K562 (cell line): ENCODE results near the gene FEV. TPM values are rescaled to one million over a fixed set of nuclear protein-coding genes. Genes with fewer than 3 reads are reported as not detected.

Experiments
- ATAC-seq: fragments of 200-7000 bp; cut with Tn5 transposase; 3 replicates; pipeline ENCODE4 v1.9.1; 2020; ENCODE audit warnings: moderate library complexity
- BruUV-seq: library from RNA; stranded (reverse); fragments of 400-500 nt; replicated peaks from 2 replicates; lab custom pipeline; 2021; lab: Mats Ljungman, UMichigan
- CTCF ChIA-PET: fragments of 300-600 bp; formaldehyde crosslinking; extraction: SDS; loops from one replicate; lab custom pipeline; 2021; ENCODE audit warnings: low intra/inter-chr PET ratio; lab: Yijun Ruan, JAX
- POLR2A ChIA-PET: fragments of 300-600, 350-650 bp; sonication (Branson Sonifier 250); formaldehyde crosslinking; extraction: SDS; loops from one replicate; lab custom pipeline; 2021; ENCODE audit warnings: antibody characterized with exemption, inconsistent platforms; lab: Yijun Ruan, JAX
- DNase-seq, 4 experiments: peaks; one replicate each; pipeline versions ENCODE4 v3.0.0 to v3.0.0-alpha.2; 2011 to 2018; ENCODE audit warnings: low spot score in 3 of 4, mixed read lengths in 3 of 4; ENCODE audit errors: extremely low read depth in 1 of 4
- FAIRE-seq: peaks from 2 replicates; lab custom pipeline; 2011; peaks lifted over from hg19 to GRCh38; lab: Jason Lieb, UNC
- H2AFZ ChIP-seq: 2 replicates; pipeline ENCODE4 v1.6.0; 2011; ENCODE audit warnings: low read depth, low read length, control low read depth, inconsistent platforms
- H3K27ac ChIP-seq: fragments of 200-600 bp; 3 replicates; pipeline ENCODE4 v1.8.0; 2011; ENCODE audit warnings: low read depth, mild to moderate bottlenecking, control low read depth, inconsistent platforms, low read length, moderate library complexity, mixed read lengths; ENCODE audit errors: extremely low read depth
- H3K27me3 ChIP-seq, 2 experiments: fragments of 300-600 bp in 1 of 2; 2 replicates in 1 of 2; 3 replicates in 1 of 2; pipeline versions ENCODE4 v1.6.0 to v1.8.0; 2011; ENCODE audit warnings: inconsistent platforms in 2 of 2, low read length in 2 of 2, mild to moderate bottlenecking in 1 of 2, mixed read lengths in 1 of 2, moderate library complexity in 1 of 2; ENCODE audit not compliant: control insufficient read depth in 2 of 2, insufficient read depth in 2 of 2
- H3K36me3 ChIP-seq: fragments of 300-600 bp; 3 replicates; pipeline ENCODE4 v1.8.0; 2011; ENCODE audit warnings: mild to moderate bottlenecking, low read length, inconsistent platforms; ENCODE audit not compliant: control insufficient read depth, insufficient read depth
- H3K4me1 ChIP-seq, 2 experiments: fragments of 200-600 bp in 1 of 2; replicated peaks in 1 of 2; 2 replicates in 1 of 2; 3 replicates in 1 of 2; pipeline versions ENCODE4 v1.5.1 to v1.8.0; 2011; ENCODE audit warnings: inconsistent platforms in 2 of 2, low read length in 2 of 2, mild to moderate bottlenecking in 1 of 2, mixed read lengths in 1 of 2, moderate library complexity in 1 of 2; ENCODE audit not compliant: control insufficient read depth in 2 of 2, insufficient read depth in 2 of 2
- H3K4me2 ChIP-seq: 2 replicates; pipeline ENCODE4 v1.6.1; 2011; ENCODE audit warnings: low read length, control low read depth, inconsistent platforms, mixed read lengths; ENCODE audit not compliant: insufficient read depth
- H3K4me3 ChIP-seq: fragments of 200-600 bp; sonication (generic), shearing (Covaris generic); 2 replicates; pipeline ENCODE4 v1.5.1; 2016; ENCODE audit warnings: control low read depth, inconsistent platforms
- H3K79me2 ChIP-seq: fragments of 200-600 bp; 3 replicates; pipeline ENCODE4 v1.8.0; 2011; ENCODE audit warnings: low read length, inconsistent platforms; ENCODE audit not compliant: control insufficient read depth, insufficient read depth
- H3K9ac ChIP-seq, 2 experiments: 2 replicates each; pipeline versions ENCODE4 v1.6.0 to v1.6.1; 2011; ENCODE audit warnings: low read depth in 2 of 2, low read length in 2 of 2, control low read depth in 1 of 2, inconsistent platforms in 1 of 2, mild to moderate bottlenecking in 1 of 2, mixed read lengths in 1 of 2; ENCODE audit not compliant: insufficient read depth in 1 of 2
- H3K9me1 ChIP-seq: one replicate; pipeline ENCODE4 v1.6.0; 2011; ENCODE audit warnings: inconsistent platforms, mild to moderate bottlenecking, low read length, moderate library complexity; ENCODE audit not compliant: control insufficient read depth, insufficient read depth
- H3K9me3 ChIP-seq: replicated peaks from 2 replicates; pipeline ENCODE4 v1.5.1; 2011; ENCODE audit warnings: low read depth, low read length, inconsistent platforms; ENCODE audit not compliant: control insufficient read depth, insufficient read depth
- H4K20me1 ChIP-seq: replicated peaks from 2 replicates; pipeline ENCODE4 v1.6.1; 2011; ENCODE audit warnings: low read length, inconsistent platforms, mixed read lengths; ENCODE audit not compliant: control insufficient read depth, insufficient read depth
- ATF1 ChIP-seq, 2 experiments: fragments of 450-650 bp in 1 of 2; IDR thresholded peaks; 2 replicates each; pipeline ENCODE4 v1.6.1; 2016; ENCODE audit warnings: missing compliant biosample characterization in 1 of 2, missing genetic modification characterization in 1 of 2
- CREB1 ChIP-seq, 2 experiments: sonication (generic) in 1 of 2; formaldehyde crosslinking in 1 of 2; IDR thresholded peaks; 2 replicates each; pipeline versions ENCODE4 v1.6.1 to v1.8.0; 2012 to 2022; ENCODE audit warnings: inconsistent platforms in 1 of 2, mild to moderate bottlenecking in 1 of 2, missing genetic modification reagents in 1 of 2, moderate library complexity in 1 of 2
- CREM ChIP-seq: IDR thresholded peaks from 2 replicates; pipeline ENCODE4 v1.6.1; 2014; ENCODE audit warnings: antibody characterized with exemption, low read depth
- CXXC5 ChIP-seq: fragments of 250-450 bp; sonication (Bioruptor Pico); IDR thresholded peaks from 2 replicates; pipeline ENCODE4 v1.8.0; 2022; ENCODE audit warnings: inconsistent platforms, mild to moderate bottlenecking, moderate library complexity
- FOS ChIP-seq: IDR thresholded peaks from 3 replicates; pipeline ENCODE4 v1.6.1; 2011; ENCODE audit not compliant: insufficient read length; ENCODE audit errors: extremely low read depth
- HMGN3 ChIP-seq: IDR thresholded peaks from 2 replicates; pipeline ENCODE4 v1.6.1; 2011; ENCODE audit warnings: borderline replicate concordance, low read depth, mild to moderate bottlenecking, mixed read lengths, low read length; ENCODE audit not compliant: insufficient read length; ENCODE audit errors: extremely low read depth
- NFYB ChIP-seq: IDR thresholded peaks from 2 replicates; pipeline ENCODE4 v1.6.1; 2011; ENCODE audit warnings: mild to moderate bottlenecking, moderate library complexity; ENCODE audit not compliant: insufficient read length; ENCODE audit errors: extremely low read depth
- NRF1 ChIP-seq, 2 experiments: fragments of 450-650 bp; IDR thresholded peaks in 1 of 2; conservative IDR thresholded peaks in 1 of 2; 2 replicates each; pipeline ENCODE4 v1.6.1; 2014; ENCODE audit warnings: mild to moderate bottlenecking in 2 of 2
- PTRF ChIP-seq: fragments of 450-650 bp; IDR thresholded peaks from 2 replicates; pipeline ENCODE4 v1.6.1; 2016; ENCODE audit warnings: mild to moderate bottlenecking, missing genetic modification characterization, missing compliant biosample characterization
- WGBS: fragments of 100-300 bp; shearing (Covaris generic); methylation state at CpG from one replicate; pipeline ENCODE4 v1.1.6; 2016; ENCODE audit warnings: low coverage, mixed read lengths; ENCODE audit not compliant: insufficient coverage; ENCODE audit errors: missing lambda C conversion rate; 5-methylcytosine and 5-hydroxymethylcytosine counted together
- in situ Hi-C: fragments of 300-500 bp; cut with MboI; formaldehyde crosslinking; loops from 4 replicates; pipeline ENCODE4 v1.15.0; 2018; ENCODE audit warnings: inconsistent platforms, mixed read lengths
- intact Hi-C: fragments of 100-400 bp; cut with micrococcal nuclease; formaldehyde crosslinking; loops from 2 replicates; pipeline ENCODE4 v1.14.2; 2022
- polyA plus RNA-seq, 8 experiments: library from polyadenylated mRNA; depleted of rRNA in 4 of 8; stranded (reverse) in 5 of 8; unstranded in 3 of 8; fragments of >200 nt; fragmentation: Nextera tagmentation in 2 of 8; fragmentation: Illumina TruSeq in 1 of 8; extraction: Ambion mirVana in 2 of 8; extraction: Trizol in 1 of 8; gene quantifications; 2 replicates each; pipeline versions ENCODE4 v1.2.1 to v1.2.3, GENCODE V29; 2011 to 2014; ENCODE audit warnings: inconsistent platforms in 1 of 8, missing spikeins in 1 of 8
- total RNA-seq, 7 experiments: library from RNA; depleted of rRNA in 6 of 7; stranded (reverse); fragments of >200 nt in 6 of 7; fragmentation: Illumina TruSeq in 2 of 7; extraction: Trizol in 2 of 7; gene quantifications; 2 replicates each; pipeline versions ENCODE4 v1.2.1 to v1.2.3, GENCODE V29; 2011 to 2021; ENCODE audit warnings: low replicate concordance in 1 of 7
- TF ChIP-seq, protein P1 (sequence below): fragments of 250-450 bp; sonication (Bioruptor Pico); IDR thresholded peaks from 2 replicates; pipeline ENCODE4 v1.9.0; 2021; ENCODE audit warnings: mild to moderate bottlenecking
- TF ChIP-seq, protein P2 (sequence below): sonication (generic); formaldehyde crosslinking; IDR thresholded peaks from 2 replicates; pipeline ENCODE4 v1.8.0; 2022; ENCODE audit warnings: missing genetic modification reagents, mild to moderate bottlenecking, moderate library complexity, borderline replicate concordance

FEV gene
- total and polyA plus RNA-seq, 9 of the 15 experiments (the other 6 are each of a cell fraction or from before 2014, with no cell fraction given), result 0.08 to 1.6 (median 0.62) TPM; not detected in 1

DNA sequence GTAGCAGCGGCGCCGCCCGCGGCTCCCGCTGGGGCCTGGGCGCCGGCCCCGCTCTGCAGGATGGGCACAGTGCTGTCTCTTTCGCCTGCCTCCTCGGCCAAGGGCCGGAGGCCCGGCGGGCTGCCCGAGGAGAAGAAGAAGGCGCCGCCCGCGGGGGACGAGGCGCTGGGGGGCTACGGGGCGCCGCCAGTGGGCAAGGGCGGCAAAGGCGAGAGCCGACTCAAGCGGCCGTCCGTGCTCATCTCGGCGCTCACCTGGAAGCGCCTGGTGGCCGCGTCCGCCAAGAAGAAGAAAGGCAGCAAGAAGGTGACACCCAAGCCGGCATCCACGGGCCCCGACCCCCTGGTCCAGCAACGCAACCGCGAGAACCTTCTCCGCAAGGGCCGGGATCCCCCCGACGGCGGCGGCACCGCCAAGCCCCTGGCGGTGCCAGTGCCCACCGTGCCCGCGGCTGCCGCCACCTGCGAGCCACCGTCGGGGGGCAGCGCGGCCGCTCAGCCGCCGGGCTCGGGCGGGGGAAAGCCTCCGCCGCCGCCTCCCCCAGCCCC lies 25.1 kb downstream of the FEV start:
- Histone ChIP-seq H3K4me3 (peak overlapping the region; percentile 38), H3K4me1 (peaks cover 11 to 31% of the 10 kb centered on the region in 2 experiments; a peak in 4 of 5 replicates), H3K4me2 (no peak overlapping the region), H2AFZ (peak overlapping the region; percentile 51; the same call in 1 of the 2 replicates), H3K36me3 (no peaks in the 10 kb centered on the region), H3K9ac (peak overlapping the region in 1 of 2 experiments; percentile 64; a peak in 2 of 4 replicates), H4K20me1 (no peaks in the 10 kb centered on the region), H3K9me1 (no peaks in the 10 kb centered on the region), H3K27me3 (peaks cover 7 to 29% of the 10 kb centered on the region in 2 experiments; a peak in 4 of 5 replicates), H3K9me3 (no peaks in the 10 kb centered on the region), H3K27ac (no peak overlapping the region), H3K79me2 (no peaks in the 10 kb centered on the region)
- in situ Hi-C loops, result no loop called here
- ChIA-PET POLR2A (interaction anchor here (0.6 kb wide), 1 partner anchor 15 kb away, joined by 3 read pairs; no protein-coding TSS in a partner anchor), CTCF (no interaction called here)
- intact Hi-C loops, result loop anchor here (5.0 kb wide), 1 partner anchor 53 kb away; no protein-coding TSS in a partner anchor
- FAIRE-seq, result no peak
- no TSS peak for BruUV-seq
- WGBS, result 5% methylated on average over 8 of the region's 67 CpGs
- no peak for ATAC-seq
- TF ChIP-seq, protein P1, sequence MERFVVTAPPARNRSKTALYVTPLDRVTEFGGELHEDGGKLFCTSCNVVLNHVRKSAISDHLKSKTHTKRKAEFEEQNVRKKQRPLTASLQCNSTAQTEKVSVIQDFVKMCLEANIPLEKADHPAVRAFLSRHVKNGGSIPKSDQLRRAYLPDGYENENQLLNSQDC (CRISPR knock-in tag), result no peak
- TF ChIP-seq NRF1 (conservative IDR thresholded peaks at IDR 0.05 in 1 of 2, IDR thresholded peaks at IDR 0.05 in 1 of 2), result peak; percentile 6 to 7; a peak in 2 of 4 replicates
- DNase-seq, result no peak

DNA sequence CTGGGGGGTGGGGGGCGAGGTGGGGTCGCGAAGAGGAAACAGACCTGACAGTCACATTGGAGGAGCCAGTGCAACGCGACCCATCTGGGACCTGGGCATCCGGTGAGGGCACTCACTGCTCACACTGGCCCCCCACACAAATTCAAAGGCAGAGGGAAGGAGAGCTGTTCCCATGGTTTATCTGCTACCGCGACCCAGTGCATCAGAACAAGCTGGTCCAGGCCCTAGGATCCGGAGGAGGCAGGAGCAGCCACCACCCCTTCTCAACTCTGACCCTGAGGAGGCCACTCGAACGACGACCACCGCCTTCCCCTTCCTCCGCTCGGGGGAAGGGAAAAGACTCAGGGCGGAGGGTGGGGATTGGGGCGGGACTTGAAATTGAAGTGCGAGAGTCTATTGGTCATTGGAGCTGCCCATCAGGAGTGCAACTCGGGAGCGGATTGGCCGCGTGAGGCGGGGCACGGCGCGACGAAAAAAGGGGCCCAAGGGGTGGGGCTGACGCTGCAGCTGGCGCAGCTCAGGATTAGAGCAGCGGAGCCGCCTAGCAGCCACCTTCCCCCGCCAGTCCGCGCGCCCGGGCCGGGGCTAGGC lies 25.7 kb downstream of the FEV start, which contains the start of gene CDK5R2:
TSS of gene CDK5R2 (plus strand) at position 526 of the 591 bp plus-strand sequence. CDS start 155 bp downstream, outside the sequence.
- FAIRE-seq (peak; percentile 35), ATAC-seq (peak; percentile 96), DNase-seq (peak; percentile 87 to 99 (median 98))
- Histone ChIP-seq H3K27me3 (peaks cover 7 to 29% of the 10 kb centered on the region in 2 experiments; a peak in 4 of 5 replicates), H3K9me1 (no peaks in the 10 kb centered on the region), H3K4me2 (peak within 1 kb of the TSS; percentile 60), H2AFZ (peak within 1 kb of the TSS; percentile 79), H3K4me1 (peaks cover 9 to 31% of the 10 kb centered on the region in 2 experiments; a peak in 4 of 5 replicates), H3K27ac (no peak within 1 kb of the TSS), H3K4me3 (peak within 1 kb of the TSS; percentile 38), H3K79me2 (no peaks in the 10 kb centered on the region), H4K20me1 (no peaks in the 10 kb centered on the region), H3K36me3 (no peaks in the 10 kb centered on the region), H3K9ac (peak within 1 kb of the TSS in 1 of 2 experiments; percentile 64; a peak in 2 of 4 replicates), H3K9me3 (no peaks in the 10 kb centered on the region)
- intact Hi-C loops, result no loop called here
- 8% methylated on average over 8 of the region's 37 CpGs for WGBS
- CTCF ChIA-PET, result no interaction called here
- POLR2A ChIA-PET, result interaction anchor here (0.6 kb wide), 1 partner anchor 14 kb away, joined by 3 read pairs; no protein-coding TSS in a partner anchor
- in situ Hi-C loops, result no loop called here
- no TSS peak for BruUV-seq
- TF ChIP-seq ATF1 (CRISPR knock-in tag; IDR thresholded peaks at IDR 0.05), result no peak
- TF ChIP-seq ATF1 (tag; IDR thresholded peaks at IDR 0.05), result peak; percentile 36; the same call in 1 of the 2 replicates
- TF ChIP-seq PTRF (tag), result no peak
- TF ChIP-seq CXXC5 (CRISPR knock-in tag), result peak; percentile 35; the same call in 1 of the 2 replicates
- TF ChIP-seq NFYB, result peak; percentile 27
- peak; percentile 58 for TF ChIP-seq CREM
- TF ChIP-seq HMGN3, result peak; percentile 48
- TF ChIP-seq FOS, result peak; percentile 75
- peak; percentile 51 for TF ChIP-seq CREB1 (IDR thresholded peaks at IDR 0.05)
- peak; percentile 54; the same call in 1 of the 2 replicates for TF ChIP-seq CREB1 (CRISPR knock-in tag; IDR thresholded peaks at IDR 0.05)
- TF ChIP-seq, protein P2, sequence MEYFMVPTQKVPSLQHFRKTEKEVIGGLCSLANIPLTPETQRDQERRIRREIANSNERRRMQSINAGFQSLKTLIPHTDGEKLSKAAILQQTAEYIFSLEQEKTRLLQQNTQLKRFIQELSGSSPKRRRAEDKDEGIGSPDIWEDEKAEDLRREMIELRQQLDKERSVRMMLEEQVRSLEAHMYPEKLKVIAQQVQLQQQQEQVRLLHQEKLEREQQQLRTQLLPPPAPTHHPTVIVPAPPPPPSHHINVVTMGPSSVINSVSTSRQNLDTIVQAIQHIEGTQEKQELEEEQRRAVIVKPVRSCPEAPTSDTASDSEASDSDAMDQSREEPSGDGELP (CRISPR knock-in tag), result peak; percentile 82
